Measurements from ENCODE around the gene FAM168A.

Gene FAM168A

DNA sequence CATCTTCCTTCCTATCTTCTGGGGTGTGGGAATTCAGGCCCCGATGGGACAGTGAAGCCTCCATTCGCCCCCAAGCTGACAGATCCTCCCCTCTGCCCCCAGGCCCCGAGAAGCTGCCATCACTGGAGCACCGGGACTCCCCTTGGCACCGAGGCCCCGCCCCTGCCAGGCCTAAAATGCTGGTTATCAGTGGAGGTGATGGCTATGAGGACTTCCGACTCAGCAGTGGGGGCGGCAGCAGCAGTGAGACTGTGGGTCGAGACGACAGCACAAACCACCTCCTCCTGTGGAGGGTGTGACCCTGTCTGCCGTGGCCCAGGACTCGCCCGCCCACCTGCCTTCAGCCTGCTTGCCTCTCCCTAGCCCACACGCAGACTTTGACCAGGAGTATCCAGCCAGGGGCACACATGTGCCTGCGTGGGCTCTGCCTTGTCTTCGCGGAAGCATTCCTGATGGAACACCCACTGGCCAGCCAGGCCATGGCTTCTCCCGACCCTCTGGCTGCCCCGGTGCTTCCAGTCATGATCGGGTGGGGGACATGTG lies 230.4 kb downstream of the FAM168A start:
- TF ChIP-seq CTCF (IDR thresholded peaks at IDR 0.05; ENCODE audit: control extremely low read depth, extremely low read depth, low read depth, missing control alignments), result no peak
- ChIA-PET CTCF (interaction anchor here (1.0 to 18.1 kb wide), 6 partner anchors 10 to 293 kb away, joined by 3 to 209 read pairs (median 3); no protein-coding TSS in a partner anchor), POLR2A (no interaction called here)
- no peak for DNase-seq (ENCODE audit: extremely low spot score)

DNA sequence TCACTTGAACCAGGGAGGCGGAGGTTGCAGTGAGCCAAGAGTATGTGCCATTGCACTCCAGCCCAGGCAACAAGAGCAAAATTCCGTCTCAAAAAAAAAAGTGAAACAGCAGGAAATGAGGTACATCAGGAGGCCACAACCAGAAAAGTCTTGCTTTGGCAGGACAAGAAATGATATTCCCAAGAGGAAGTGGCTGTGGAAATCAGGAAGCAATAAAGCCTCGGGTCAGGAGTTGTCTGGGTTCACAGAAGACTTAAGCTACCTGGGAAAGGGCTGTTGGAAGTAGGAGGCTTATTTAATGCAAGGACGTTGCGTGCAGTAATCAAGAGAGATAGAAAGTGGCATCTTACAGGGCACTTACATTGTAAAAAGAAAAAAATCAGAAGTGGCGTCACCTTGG lies 231.0 kb downstream of the FAM168A start:
- ChIA-PET CTCF (interaction anchor here (1.0 to 18.1 kb wide), 6 partner anchors 8 to 259 kb away, joined by 3 to 209 read pairs (median 3); no protein-coding TSS in a partner anchor), POLR2A (no interaction called here)

DNA sequence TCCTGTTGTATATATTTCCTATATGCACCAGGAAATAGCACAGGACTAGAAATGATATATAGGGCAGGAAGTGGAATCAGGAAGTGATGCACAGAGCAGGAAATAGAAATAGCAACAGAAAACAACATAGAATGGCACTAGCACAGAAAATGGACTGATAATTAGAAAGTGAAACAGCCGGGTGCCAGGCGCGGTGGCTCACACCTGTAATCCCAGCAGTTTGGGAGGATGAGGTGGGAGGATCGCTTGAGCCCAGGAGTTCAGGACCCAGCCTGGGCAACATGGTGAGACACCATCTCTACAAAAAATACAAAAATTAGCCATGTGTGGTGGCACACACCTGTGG lies 231.7 kb downstream of the FAM168A start:
- CTCF ChIA-PET, result interaction anchor here (4.0 to 18.1 kb wide), 3 partner anchors 8 to 27 kb away, joined by 16 to 209 read pairs (median 24); no protein-coding TSS in a partner anchor
- TF ChIP-seq CTCF (IDR thresholded peaks at IDR 0.05; ENCODE audit: control extremely low read depth, extremely low read depth, low read depth, missing control alignments), result no peak
- DNase-seq (ENCODE audit: extremely low spot score), result no peak
- POLR2A ChIA-PET, result no interaction called here

More for the DNA sequence above, 231.0 kb downstream of the FAM168A start:
- no peak for TF ChIP-seq CTCF (IDR thresholded peaks at IDR 0.05; ENCODE audit: control extremely low read depth, extremely low read depth, low read depth, missing control alignments)
- no peak for DNase-seq (ENCODE audit: extremely low spot score)

- DNase-seq (ENCODE audit: extremely low spot score), result no peak
- ChIA-PET POLR2A (no interaction called here), CTCF (interaction anchor here (1.3 to 18.1 kb wide), 5 partner anchors 9 to 295 kb away, joined by 3 to 209 read pairs (median 16); no protein-coding TSS in a partner anchor)
- TF ChIP-seq CTCF (IDR thresholded peaks at IDR 0.05; ENCODE audit: control extremely low read depth, extremely low read depth, low read depth, missing control alignments), result no peak
Measured at GRCh38 chr11:73365352-73366264, 232.3 kb downstream of the FAM168A start.

- TF ChIP-seq CTCF (IDR thresholded peaks at IDR 0.05; ENCODE audit: control extremely low read depth, extremely low read depth, low read depth, missing control alignments), result no peak
- CTCF ChIA-PET, result interaction anchor here (1.0 to 18.1 kb wide), 9 partner anchors 9 to 298 kb away, joined by 3 to 209 read pairs (median 8); partner anchors contain the start of gene RELT
- POLR2A ChIA-PET, result interaction anchor here (0.5 kb wide), 1 partner anchor 423 kb away, joined by 4 read pairs; no protein-coding TSS in a partner anchor
Measured at GRCh38 chr11:73363147-73363546, 234.8 kb downstream of the FAM168A start.

GRCh38 chr11:73361953-73362776 lies 235.7 kb downstream of the FAM168A start:
- no peak for DNase-seq (ENCODE audit: extremely low spot score)
- CTCF ChIA-PET, result interaction anchor here (1.0 to 18.1 kb wide), 6 partner anchors 12 to 299 kb away, joined by 3 to 209 read pairs (median 9); partner anchors contain the start of gene RELT
- POLR2A ChIA-PET, result no interaction called here
- TF ChIP-seq CTCF (IDR thresholded peaks at IDR 0.05; ENCODE audit: control extremely low read depth, extremely low read depth, low read depth, missing control alignments), result no peak

More at GRCh38 chr11:73363147-73363546, 234.8 kb downstream of the FAM168A start:
- DNase-seq (ENCODE audit: extremely low spot score), result no peak

Data from GM10248 (cell line).